Measurements from ENCODE around the gene PCNP. TPM values are rescaled to one million over a fixed set of nuclear protein-coding genes. Genes with fewer than 3 reads are reported as not detected.
A peak's percentile ranks its signal among the peaks of the same experiment; 100 is the strongest.

The PCNP gene
- total and polyA plus RNA-seq, 9 of the 15 experiments (the other 6 are each of a cell fraction or from before 2014, with no cell fraction given), result 54.3 to 170 (median 150) TPM

GRCh38 chr3:101571028-101571895 is 2.7 kb upstream of the PCNP start (continued):
- TF ChIP-seq ZNF121 (CRISPR knock-in tag; conservative IDR thresholded peaks at IDR 0.05) (no peak), PATZ1 (CRISPR knock-in tag; IDR thresholded peaks at IDR 0.05; ENCODE audit: borderline replicate concordance) (no peak), RFX5 (IDR thresholded peaks at IDR 0.05; ENCODE audit: low read depth, low read length) (no peak), HMBOX1 (IDR thresholded peaks at IDR 0.05) (peak; percentile 15; the same call in 1 of the 2 replicates), ZNF583 (CRISPR knock-in tag; IDR thresholded peaks at IDR 0.05) (no peak)

Data from K562 (cell line).